MCF 10A (cell line): ENCODE results near the gene UBE2QL1. TPM values are rescaled to one million over a fixed set of nuclear protein-coding genes. Genes with fewer than 3 reads are reported as not detected.
A peak's percentile ranks its signal among the peaks of the same experiment; 100 is the strongest.

ENCODE experiments used
- Bru-seq: library from RNA; stranded (reverse); fragments of 400-500 nt; gene quantifications from one replicate; lab custom pipeline; 2021; lab: Mats Ljungman, UMichigan
- BruChase-seq, 2 experiments: library from RNA; stranded (reverse); fragments of 400-500 nt; gene quantifications; one replicate each; lab custom pipeline; 2021; lab: Mats Ljungman, UMichigan
- BruUV-seq: library from RNA; stranded (reverse); fragments of 400-500 nt; replicated peaks from 2 replicates; lab custom pipeline; 2021; lab: Mats Ljungman, UMichigan
- CTCF ChIA-PET: fragments of 300-600 bp; sonication (Branson Sonifier 250); formaldehyde crosslinking; extraction: SDS; loops from one replicate; lab custom pipeline; 2021; ENCODE audit warnings: antibody characterized with exemption, inconsistent platforms; lab: Yijun Ruan, JAX
- POLR2A ChIA-PET: fragments of 300-600, 350-650 bp; sonication (Branson Sonifier 250); formaldehyde crosslinking; extraction: SDS; loops from one replicate; lab custom pipeline; 2020; ENCODE audit warnings: antibody characterized with exemption, inconsistent platforms; lab: Yijun Ruan, JAX
- DNase-seq: peaks from one replicate; pipeline ENCODE4 v3.0.0-alpha.2; 2018; ENCODE audit not compliant: unreplicated experiment
- H3K27ac Mint-ChIP-seq: one replicate; pipeline ENCODE4 v1.8.0; 2022; ENCODE audit warnings: mild to moderate bottlenecking, low read depth, mixed read lengths; ENCODE audit not compliant: unreplicated experiment
- H3K27me3 Mint-ChIP-seq: one replicate; pipeline ENCODE4 v1.8.0; 2022; ENCODE audit warnings: mixed read lengths; ENCODE audit not compliant: insufficient read depth, unreplicated experiment
- H3K36me3 Mint-ChIP-seq: one replicate; pipeline ENCODE4 v1.8.0; 2022; ENCODE audit warnings: mild to moderate bottlenecking, moderate library complexity, mixed read lengths; ENCODE audit not compliant: insufficient read depth, unreplicated experiment
- H3K4me1 Mint-ChIP-seq: one replicate; pipeline ENCODE4 v1.8.0; 2022; ENCODE audit warnings: mixed read lengths; ENCODE audit not compliant: insufficient read depth, unreplicated experiment
- H3K4me3 Mint-ChIP-seq: one replicate; pipeline ENCODE4 v1.8.0; 2022; ENCODE audit warnings: mild to moderate bottlenecking, moderate library complexity, mixed read lengths; ENCODE audit not compliant: unreplicated experiment
- H3K9me3 Mint-ChIP-seq: one replicate; pipeline ENCODE4 v1.8.0; 2022; ENCODE audit warnings: mixed read lengths; ENCODE audit not compliant: unreplicated experiment
- CTCF ChIP-seq: fragments of 200-600 bp; IDR thresholded peaks from one replicate; pipeline ENCODE4 v1.8.0; 2022; ENCODE audit warnings: antibody characterized with exemption, mild to moderate bottlenecking; ENCODE audit not compliant: unreplicated experiment
- intact Hi-C: fragments of 100-400 bp; cut with micrococcal nuclease; formaldehyde crosslinking; loops from 2 replicates; pipeline ENCODE4 v1.14.1; 2022
- long read RNA-seq: library from polyadenylated mRNA; stranded (forward); transcript quantifications from one replicate; pipeline ENCODE4 v2.0.0, GENCODE V29; 2022
- total RNA-seq: library from RNA; stranded (reverse); gene quantifications from 2 replicates; pipeline ENCODE4 v1.2.3, GENCODE V29; 2022

UBE2QL1 gene
- total RNA-seq, result not detected in 2 replicates
- Bru-seq, nascent RNA, result not detected
- not detected for BruChase-seq, experiment 1, labeled RNA remaining after a 6-hour chase
- not detected for BruChase-seq, experiment 2, labeled RNA remaining after a 2-hour chase
- long read RNA-seq, result 0 reads

GRCh38 chr5:6448622-6449464, at the start of gene UBE2QL1:
Gene UBE2QL1 (plus strand): TSS chr5:6448859. CDS start chr5:6448894, 35 bp downstream.
- intact Hi-C loops, result no loop called here
- Mint-ChIP-seq H3K4me1 (no peaks in the 10 kb centered on the region), H3K27me3 (peaks cover 43% of the 10 kb centered on the region), H3K9me3 (peaks cover 8% of the 10 kb centered on the region), H3K4me3 (no peak within 1 kb of the TSS), H3K36me3 (no peaks in the 10 kb centered on the region), H3K27ac (no peak within 1 kb of the TSS)
- no TSS peak for BruUV-seq
- no peak for DNase-seq
- ChIA-PET POLR2A (no interaction called here), CTCF (no interaction called here)
- TF ChIP-seq CTCF, result no peak

- H3K36me3 Mint-ChIP-seq, result peaks cover 6% of the 10 kb centered on the region
- POLR2A ChIA-PET, result interaction anchor here (0.5 to 1.2 kb wide), 2 partner anchors 22 to 1537 kb away, joined by 3 to 4 read pairs; partner anchors contain the start of gene MED10
- intact Hi-C loops, result no loop called here
- DNase-seq, result peak; percentile 76
- H3K4me1 Mint-ChIP-seq, result peaks cover 13% of the 10 kb centered on the region
- H3K4me3 Mint-ChIP-seq, result no peak overlapping the region
- CTCF ChIA-PET, result no interaction called here
- BruUV-seq, result no TSS peak
- H3K27ac Mint-ChIP-seq, result no peak overlapping the region
- H3K9me3 Mint-ChIP-seq, result no peaks in the 10 kb centered on the region
- no peaks in the 10 kb centered on the region for H3K27me3 Mint-ChIP-seq
- TF ChIP-seq CTCF, result no peak
These were observed 48.4 kb upstream of the UBE2QL1 start for GRCh38 chr5:6399980-6400910.

- Mint-ChIP-seq H3K36me3 (peaks cover 6% of the 10 kb centered on the region), H3K27ac (no peak overlapping the region), H3K4me3 (no peak overlapping the region), H3K9me3 (no peaks in the 10 kb centered on the region), H3K4me1 (peaks cover 13% of the 10 kb centered on the region), H3K27me3 (no peaks in the 10 kb centered on the region)
- ChIA-PET CTCF (no interaction called here), POLR2A (interaction anchor here (0.6 kb wide), 1 partner anchor 735 kb away, joined by 3 read pairs; no protein-coding TSS in a partner anchor)
- peak; percentile 37 for DNase-seq
- TF ChIP-seq CTCF, result no peak
- intact Hi-C loops, result no loop called here
- no TSS peak for BruUV-seq
These were observed 47.2 kb upstream of the UBE2QL1 start for GRCh38 chr5:6401410-6401809.
